Gastrocnemius medialis (tissue), 4 donors: ENCODE measurements around the gene MBNL2.

ENCODE experiments used
- POLR2A ChIP-seq, 2 donors: fragments of 450-650 bp; IDR thresholded peaks; one replicate each; pipeline ENCODE4 v1.6.1; 2017; ENCODE audit warnings: antibody characterized with exemption in 2 of 2, mild to moderate bottlenecking in 2 of 2, moderate library complexity in 2 of 2
- TF ChIP-seq, protein P1 (sequence below), 5 experiments: fragments of 450-650 bp in 3 of 5; fragments of 200-600 bp in 2 of 5; sonication (generic) in 2 of 5; IDR thresholded peaks in 4 of 5; conservative IDR thresholded peaks in 1 of 5; 1 replicate in 4 of 5; 2 replicates in 1 of 5; pipeline ENCODE4 v1.5.1; 2016 to 2019; ENCODE audit warnings: antibody characterized with exemption in 5 of 5, mild to moderate bottlenecking in 3 of 5, moderate library complexity in 3 of 5

DNA sequence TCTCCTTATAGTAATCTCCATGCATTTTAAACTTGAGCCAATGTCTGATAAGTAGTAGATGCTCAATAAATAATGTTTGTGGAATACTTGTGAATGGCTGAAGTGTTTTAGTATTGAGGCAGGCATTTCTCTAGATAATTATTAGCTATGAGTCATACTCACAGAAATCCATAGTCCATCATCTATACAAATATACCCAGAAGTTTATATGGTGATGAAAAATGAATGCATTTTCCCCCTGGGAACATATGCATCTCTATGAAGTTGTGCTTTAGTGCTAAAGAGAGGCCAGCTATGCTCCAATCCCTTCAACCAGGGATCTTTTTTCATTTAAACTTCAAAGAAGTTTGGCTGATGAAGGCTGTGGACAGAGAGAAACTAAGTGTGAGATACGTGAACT, 17.2 kb downstream of the MBNL2 start:
- TF ChIP-seq, protein P1, sequence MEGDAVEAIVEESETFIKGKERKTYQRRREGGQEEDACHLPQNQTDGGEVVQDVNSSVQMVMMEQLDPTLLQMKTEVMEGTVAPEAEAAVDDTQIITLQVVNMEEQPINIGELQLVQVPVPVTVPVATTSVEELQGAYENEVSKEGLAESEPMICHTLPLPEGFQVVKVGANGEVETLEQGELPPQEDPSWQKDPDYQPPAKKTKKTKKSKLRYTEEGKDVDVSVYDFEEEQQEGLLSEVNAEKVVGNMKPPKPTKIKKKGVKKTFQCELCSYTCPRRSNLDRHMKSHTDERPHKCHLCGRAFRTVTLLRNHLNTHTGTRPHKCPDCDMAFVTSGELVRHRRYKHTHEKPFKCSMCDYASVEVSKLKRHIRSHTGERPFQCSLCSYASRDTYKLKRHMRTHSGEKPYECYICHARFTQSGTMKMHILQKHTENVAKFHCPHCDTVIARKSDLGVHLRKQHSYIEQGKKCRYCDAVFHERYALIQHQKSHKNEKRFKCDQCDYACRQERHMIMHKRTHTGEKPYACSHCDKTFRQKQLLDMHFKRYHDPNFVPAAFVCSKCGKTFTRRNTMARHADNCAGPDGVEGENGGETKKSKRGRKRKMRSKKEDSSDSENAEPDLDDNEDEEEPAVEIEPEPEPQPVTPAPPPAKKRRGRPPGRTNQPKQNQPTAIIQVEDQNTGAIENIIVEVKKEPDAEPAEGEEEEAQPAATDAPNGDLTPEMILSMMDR (IDR thresholded peaks at IDR 0.05 in 4 of 5, conservative IDR thresholded peaks at IDR 0.05 in 1 of 5): no peak
- no peak for TF ChIP-seq POLR2A (IDR thresholded peaks at IDR 0.05)
